Cardiac fibroblast (primary cell): ENCODE results near the gene RNF223.
"Not testable (repeated sequence)": the region's sequence is repeated elsewhere in the genome, so short reads cannot be mapped to it uniquely, and the experiment has no call there.

ENCODE experiments used
- DNase-seq, 2 donors: peaks; one replicate each; pipeline versions ENCODE4 v3.0.0 to v3.0.0-alpha.2; 2010; ENCODE audit warnings: low read depth in 2 of 2
- H3K4me3 ChIP-seq, 2 donors: replicated peaks in 1 of 2; 1 replicate in 1 of 2; 2 replicates in 1 of 2; pipeline ENCODE4 v1.5.1; 2011; ENCODE audit warnings: low read depth in 2 of 2, low read length in 2 of 2, mild to moderate bottlenecking in 2 of 2, moderate library complexity in 1 of 2
- TF ChIP-seq, protein P1 (sequence below): IDR thresholded peaks from one replicate; pipeline ENCODE4 v1.5.1; 2011; ENCODE audit warnings: low read depth, mild to moderate bottlenecking, low read length, inconsistent platforms

Gene RNF223

DNA sequence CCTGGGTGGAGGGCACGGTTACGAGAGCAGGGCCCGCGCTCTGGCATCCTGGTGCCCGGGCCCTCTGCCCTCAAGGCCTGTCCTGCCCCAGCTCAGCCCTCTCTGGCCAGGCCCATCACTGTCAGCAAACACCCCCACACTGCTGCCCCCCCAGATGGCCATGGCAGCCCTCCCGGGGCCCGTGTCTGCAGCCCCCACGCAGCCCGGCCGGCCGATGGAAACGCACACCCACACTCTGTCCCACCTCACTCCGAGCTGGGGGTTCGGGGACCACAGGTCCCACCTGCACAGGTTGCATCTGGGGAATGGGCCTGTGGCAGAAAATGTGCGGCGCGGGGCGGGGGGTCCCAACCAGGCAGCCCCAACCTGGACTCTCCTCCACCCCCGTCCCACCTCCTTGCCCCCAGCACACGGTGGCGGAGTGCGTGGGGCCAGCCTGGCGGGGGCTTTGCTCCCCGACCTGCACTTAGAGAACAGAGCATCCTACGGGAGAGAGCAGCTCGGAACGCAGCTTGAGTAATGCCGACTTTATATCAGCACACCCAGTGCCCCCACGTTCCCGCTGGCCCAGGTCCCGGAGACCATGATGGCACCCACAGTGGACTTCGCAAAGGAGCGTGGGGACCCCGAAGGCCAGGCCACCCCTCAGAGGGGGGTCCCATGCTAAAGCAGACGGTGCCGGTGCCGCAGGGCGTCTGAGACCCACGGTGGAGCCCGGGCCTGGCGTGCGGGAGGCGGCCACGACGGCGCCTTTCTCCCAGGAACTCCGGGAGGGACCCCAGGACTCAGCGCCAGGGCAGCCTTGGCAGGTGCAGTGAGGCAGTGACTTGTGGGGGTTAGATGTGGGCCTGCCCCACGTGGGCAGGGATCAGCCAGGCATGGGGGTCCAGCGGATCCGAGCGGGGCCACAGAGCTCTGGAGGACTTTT lies 7.5 kb upstream of the RNF223 start:
- DNase-seq = no peak
- TF ChIP-seq, protein P1, sequence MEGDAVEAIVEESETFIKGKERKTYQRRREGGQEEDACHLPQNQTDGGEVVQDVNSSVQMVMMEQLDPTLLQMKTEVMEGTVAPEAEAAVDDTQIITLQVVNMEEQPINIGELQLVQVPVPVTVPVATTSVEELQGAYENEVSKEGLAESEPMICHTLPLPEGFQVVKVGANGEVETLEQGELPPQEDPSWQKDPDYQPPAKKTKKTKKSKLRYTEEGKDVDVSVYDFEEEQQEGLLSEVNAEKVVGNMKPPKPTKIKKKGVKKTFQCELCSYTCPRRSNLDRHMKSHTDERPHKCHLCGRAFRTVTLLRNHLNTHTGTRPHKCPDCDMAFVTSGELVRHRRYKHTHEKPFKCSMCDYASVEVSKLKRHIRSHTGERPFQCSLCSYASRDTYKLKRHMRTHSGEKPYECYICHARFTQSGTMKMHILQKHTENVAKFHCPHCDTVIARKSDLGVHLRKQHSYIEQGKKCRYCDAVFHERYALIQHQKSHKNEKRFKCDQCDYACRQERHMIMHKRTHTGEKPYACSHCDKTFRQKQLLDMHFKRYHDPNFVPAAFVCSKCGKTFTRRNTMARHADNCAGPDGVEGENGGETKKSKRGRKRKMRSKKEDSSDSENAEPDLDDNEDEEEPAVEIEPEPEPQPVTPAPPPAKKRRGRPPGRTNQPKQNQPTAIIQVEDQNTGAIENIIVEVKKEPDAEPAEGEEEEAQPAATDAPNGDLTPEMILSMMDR = no peak
- H3K4me3 ChIP-seq = no peak overlapping the region

DNA sequence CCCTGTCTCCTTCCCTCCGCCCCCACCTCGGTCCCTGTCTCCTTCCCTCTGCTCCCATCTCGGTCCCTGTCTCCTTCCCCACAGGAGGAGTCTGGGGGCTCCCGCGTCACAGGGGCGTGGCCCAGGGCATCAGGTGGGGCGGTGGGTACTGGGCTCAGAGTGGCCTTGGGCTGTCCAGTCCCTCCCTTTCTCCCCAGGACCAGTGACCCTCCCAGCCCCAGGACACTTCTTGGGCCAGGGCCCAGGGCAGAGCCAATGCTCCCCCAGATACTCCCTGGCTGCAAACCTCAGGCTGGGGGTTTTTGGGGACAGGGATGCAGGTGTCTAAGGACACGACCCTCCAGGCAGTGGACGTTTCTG lies 6.8 kb upstream of the RNF223 start:
- TF ChIP-seq, protein P1 = no peak
- H3K4me3 ChIP-seq = no peak overlapping the region
- no peak for DNase-seq

DNA sequence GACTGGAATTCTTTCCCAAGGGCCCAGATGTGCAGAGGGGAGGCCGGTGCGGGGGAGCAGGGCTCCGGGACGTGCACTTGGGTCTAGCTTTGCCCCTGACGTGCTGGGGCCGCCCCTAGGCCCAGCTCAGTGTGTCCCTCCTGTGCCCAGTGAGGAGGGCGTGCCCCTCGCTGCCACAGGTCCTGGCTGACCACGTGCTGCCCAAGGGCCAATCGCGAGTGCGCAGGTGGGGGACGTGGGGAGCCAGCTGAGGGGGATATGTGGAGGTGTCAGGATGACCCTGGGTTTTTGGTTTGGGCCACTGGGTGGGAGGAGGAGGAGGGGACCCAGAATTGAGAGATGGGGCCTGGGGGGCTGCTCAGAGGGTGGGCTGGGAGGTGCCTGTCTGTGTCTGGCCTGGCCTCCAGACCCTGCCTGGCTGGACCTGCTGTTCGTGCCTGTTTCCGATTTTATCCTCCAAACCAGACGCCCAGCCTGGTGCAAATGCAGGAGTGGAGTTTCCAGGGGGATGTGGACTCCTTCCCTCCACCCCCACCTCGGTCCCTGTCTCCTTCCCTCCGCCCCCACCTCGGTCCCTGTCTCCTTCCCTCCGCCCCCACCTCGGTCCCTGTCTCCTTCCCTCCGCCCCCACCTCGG lies 6.1 kb upstream of the RNF223 start:
- DNase-seq = peak; percentile 33 to 57
- TF ChIP-seq, protein P1 = no peak
- peak overlapping the region; percentile 22 to 23 for H3K4me3 ChIP-seq

DNA sequence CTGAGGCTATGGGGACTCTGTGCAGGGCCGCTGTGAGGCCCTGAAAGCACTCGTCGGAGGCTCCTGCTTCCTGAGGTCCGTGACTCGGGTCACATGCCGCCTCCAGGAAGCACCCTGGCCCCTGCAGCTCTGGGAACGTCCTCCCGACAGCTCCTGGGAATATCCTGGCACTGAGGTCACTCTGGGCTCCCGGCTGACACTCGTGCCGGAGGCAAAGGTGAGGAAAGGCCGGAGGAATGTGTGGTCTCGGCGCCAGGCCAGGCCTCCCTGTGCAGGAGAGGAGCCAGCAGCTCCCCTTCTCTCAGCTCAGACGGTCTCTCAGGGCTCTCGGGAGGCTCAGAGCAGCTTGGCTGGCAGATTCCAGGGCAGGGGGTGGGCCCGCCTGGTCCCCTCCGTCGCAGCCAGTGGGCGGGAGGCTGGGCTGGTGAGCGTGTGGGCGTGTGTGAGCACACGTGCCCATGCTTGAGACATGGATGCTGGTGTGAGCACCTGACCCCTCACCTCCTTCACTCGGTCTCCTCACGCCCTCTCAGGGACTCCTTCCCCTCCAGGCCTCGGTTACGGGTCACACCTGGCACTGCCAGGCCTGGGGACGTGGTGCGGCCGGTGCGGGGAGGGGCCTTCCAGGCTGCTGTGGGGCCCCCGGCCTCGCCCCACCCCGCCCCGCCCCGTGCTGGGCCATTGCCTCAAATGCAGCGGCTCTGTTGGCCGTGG lies 5.5 kb upstream of the RNF223 start:
- peak overlapping the region; percentile 22 to 23 for H3K4me3 ChIP-seq
- peak; percentile 81 to 84 for DNase-seq
- TF ChIP-seq, protein P1 = no peak

GRCh38 chr1:1077396-1077795 lies 3.3 kb upstream of the RNF223 start:
- not testable (repeated sequence) for H3K4me3 ChIP-seq, DNase-seq

DNA sequence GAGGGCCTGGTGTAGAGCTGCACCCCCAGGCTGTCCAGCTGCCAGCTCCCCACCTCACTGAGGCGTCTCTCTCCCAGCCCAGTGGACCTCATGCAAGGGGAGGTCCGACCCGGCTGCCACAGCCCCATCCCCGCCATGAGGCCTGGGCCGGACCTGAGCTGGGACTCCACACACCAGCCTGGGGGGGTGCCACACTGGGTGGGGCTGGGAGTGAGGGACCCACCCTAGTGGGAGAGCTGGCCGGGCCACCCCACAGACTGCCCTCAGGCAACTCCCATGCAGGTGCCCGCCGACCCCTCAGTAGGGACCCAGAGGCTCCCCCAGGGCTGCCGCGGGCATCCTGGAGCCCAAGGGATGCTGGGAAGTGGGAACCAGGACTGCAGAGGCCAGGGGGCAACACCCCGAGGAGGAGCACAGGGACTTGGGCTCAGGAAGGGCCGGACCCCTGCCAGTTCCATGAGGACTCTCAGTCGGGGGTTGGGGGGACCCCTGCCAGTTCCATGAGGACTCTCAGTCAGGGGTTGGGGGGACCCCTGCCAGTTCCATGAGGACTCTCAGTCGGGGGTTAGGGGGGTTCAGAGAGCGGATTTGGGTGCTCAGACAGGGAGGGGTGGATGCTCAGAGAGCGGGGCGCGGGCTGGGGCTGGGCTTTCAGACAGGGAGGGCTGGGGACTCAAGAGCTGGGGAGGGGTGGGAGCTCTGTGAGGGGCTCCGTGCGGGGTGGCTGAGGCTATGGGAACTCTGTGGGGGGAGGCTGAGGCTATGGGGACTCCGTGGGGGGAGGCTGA lies 1.2 kb upstream of the RNF223 start:
- TF ChIP-seq, protein P1 = no peak
- no peak for DNase-seq
- no peak overlapping the region for H3K4me3 ChIP-seq
